CD4-positive, alpha-beta T cell (primary cell): Measurements from ENCODE around the gene SEC16A. TPM values are rescaled to one million over a fixed set of nuclear protein-coding genes. Genes with fewer than 3 reads are reported as not detected.

Experiments
- ATAC-seq: fragments of 200-7000 bp; cut with Tn5 transposase; one replicate; pipeline ENCODE4 v1.10.0; 2022; ENCODE audit warnings: mild to moderate bottlenecking; ENCODE audit not compliant: poor library complexity
- CTCF ChIA-PET: fragments of 350-600 bp; sonication (Branson Sonifier 250); formaldehyde crosslinking; loops from one replicate; lab custom pipeline; 2021; ENCODE audit warnings: antibody characterized with exemption, inconsistent platforms; lab: Charles Lee
- POLR2A ChIA-PET: fragments of 350-600 bp; sonication (Branson Sonifier 250); formaldehyde crosslinking; loops from one replicate; lab custom pipeline; 2021; ENCODE audit warnings: antibody characterized with exemption, inconsistent platforms; lab: Charles Lee
- DNase-seq, 14 experiments: peaks; one replicate each; pipeline ENCODE4 v3.0.0-alpha.2; 2013 to 2020; ENCODE audit warnings: mixed read lengths in 2 of 14
- H3K27ac ChIP-seq, 2 donors: one replicate each; pipeline versions ENCODE4 v1.5.1 to v1.7.0; 2013; ENCODE audit warnings: low read length in 2 of 2, low read depth in 1 of 2, mild to moderate bottlenecking in 1 of 2
- H3K27me3 ChIP-seq, 2 experiments: 1 replicate in 1 of 2; 2 replicates in 1 of 2; pipeline versions ENCODE4 v1.6.1 to v1.7.0; 2013; ENCODE audit warnings: low read length in 2 of 2, control low read depth in 1 of 2, mild to moderate bottlenecking in 1 of 2, moderate library complexity in 1 of 2; ENCODE audit not compliant: insufficient read depth in 2 of 2, control insufficient read depth in 1 of 2
- H3K36me3 ChIP-seq: one replicate; pipeline ENCODE4 v1.6.1; 2013; ENCODE audit warnings: low read length, control low read depth; ENCODE audit not compliant: insufficient read depth
- H3K4me1 ChIP-seq: one replicate; pipeline ENCODE4 v1.6.1; 2013; ENCODE audit warnings: low read length, control low read depth; ENCODE audit not compliant: insufficient read depth
- H3K4me3 ChIP-seq: one replicate; pipeline ENCODE4 v1.5.1; 2013; ENCODE audit warnings: mild to moderate bottlenecking, low read length, moderate library complexity
- H3K9me3 ChIP-seq, 2 experiments: 1 replicate in 1 of 2; 2 replicates in 1 of 2; pipeline versions ENCODE4 v1.6.1 to v1.7.0; 2013; ENCODE audit warnings: low read length in 2 of 2, mild to moderate bottlenecking in 2 of 2, control low read depth in 1 of 2, moderate library complexity in 1 of 2; ENCODE audit not compliant: control insufficient read depth in 1 of 2, insufficient read depth in 1 of 2
- H3K27ac Mint-ChIP-seq: one replicate; pipeline ENCODE4 v1.8.0; 2020; ENCODE audit warnings: mixed read lengths
- H3K27me3 Mint-ChIP-seq: one replicate; pipeline ENCODE4 v1.8.0; 2021; ENCODE audit warnings: mixed read lengths
- H3K36me3 Mint-ChIP-seq: one replicate; pipeline ENCODE4 v1.8.0; 2021; ENCODE audit warnings: low read depth, mixed read lengths
- H3K4me1 Mint-ChIP-seq: one replicate; pipeline ENCODE4 v1.8.0; 2021; ENCODE audit warnings: low read depth, mixed read lengths
- H3K4me3 Mint-ChIP-seq: one replicate; pipeline ENCODE4 v1.8.0; 2020; ENCODE audit warnings: mild to moderate bottlenecking, mixed read lengths
- H3K9me3 Mint-ChIP-seq: one replicate; pipeline ENCODE4 v1.8.0; 2020; ENCODE audit warnings: mixed read lengths
- intact Hi-C, 2 experiments: fragments of 100-400 bp; cut with DNase I in 1 of 2; cut with micrococcal nuclease in 1 of 2; formaldehyde crosslinking; loops; one replicate each; pipeline versions ENCODE4 v1.15.1 to v1.9.0; 2023 to 2025; cut with DNase I, micrococcal nuclease
- total RNA-seq, 174 experiments: library from RNA in 2 of 174; stranded (reverse) in 2 of 174; gene quantifications; one replicate each; pipeline ENCODE4 v1.2.3 and lab custom pipeline; 2021 to 2026
- TF ChIP-seq, protein P1 (sequence below): fragments of 200-600 bp; IDR thresholded peaks from one replicate; pipeline ENCODE4 v1.8.0; 2022; ENCODE audit warnings: antibody characterized with exemption, mild to moderate bottlenecking

Gene SEC16A
- total RNA-seq, 2 experiments from 2014 or later, result 73.0 to 75.0 TPM

DNA sequence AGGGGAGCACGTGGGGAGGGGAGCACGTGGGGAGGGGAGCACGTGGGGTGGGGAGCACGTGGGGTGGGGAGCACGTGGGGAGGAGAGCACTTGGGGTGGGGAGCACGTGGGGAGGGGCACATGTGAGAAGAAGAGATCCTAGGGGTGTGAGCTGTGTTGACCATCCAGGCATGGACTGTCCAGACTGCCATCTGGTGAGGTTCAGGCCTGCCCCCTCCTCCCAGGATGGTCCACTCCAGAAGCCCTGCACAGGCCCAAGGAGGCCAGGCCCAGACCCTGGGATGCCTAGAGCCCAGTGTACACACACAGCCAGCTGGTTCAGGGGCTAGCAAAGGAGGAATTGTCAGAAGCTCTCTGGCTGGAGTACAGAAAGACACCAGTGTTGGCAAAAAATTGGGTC lies 85.2 kb downstream of the SEC16A start:
- H3K4me3 Mint-ChIP-seq, result no peak overlapping the region
- no peaks in the 10 kb centered on the region for H3K9me3 Mint-ChIP-seq
- ChIA-PET POLR2A (no interaction called here), CTCF (interaction anchor here (1.5 kb wide), 1 partner anchor 34 kb away, joined by 7 read pairs; the partner anchor contains the start of gene DNLZ)
- no peak overlapping the region for H3K27ac Mint-ChIP-seq
- H3K4me1 Mint-ChIP-seq, result peaks cover 19% of the 10 kb centered on the region
- TF ChIP-seq, protein P1, sequence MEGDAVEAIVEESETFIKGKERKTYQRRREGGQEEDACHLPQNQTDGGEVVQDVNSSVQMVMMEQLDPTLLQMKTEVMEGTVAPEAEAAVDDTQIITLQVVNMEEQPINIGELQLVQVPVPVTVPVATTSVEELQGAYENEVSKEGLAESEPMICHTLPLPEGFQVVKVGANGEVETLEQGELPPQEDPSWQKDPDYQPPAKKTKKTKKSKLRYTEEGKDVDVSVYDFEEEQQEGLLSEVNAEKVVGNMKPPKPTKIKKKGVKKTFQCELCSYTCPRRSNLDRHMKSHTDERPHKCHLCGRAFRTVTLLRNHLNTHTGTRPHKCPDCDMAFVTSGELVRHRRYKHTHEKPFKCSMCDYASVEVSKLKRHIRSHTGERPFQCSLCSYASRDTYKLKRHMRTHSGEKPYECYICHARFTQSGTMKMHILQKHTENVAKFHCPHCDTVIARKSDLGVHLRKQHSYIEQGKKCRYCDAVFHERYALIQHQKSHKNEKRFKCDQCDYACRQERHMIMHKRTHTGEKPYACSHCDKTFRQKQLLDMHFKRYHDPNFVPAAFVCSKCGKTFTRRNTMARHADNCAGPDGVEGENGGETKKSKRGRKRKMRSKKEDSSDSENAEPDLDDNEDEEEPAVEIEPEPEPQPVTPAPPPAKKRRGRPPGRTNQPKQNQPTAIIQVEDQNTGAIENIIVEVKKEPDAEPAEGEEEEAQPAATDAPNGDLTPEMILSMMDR, result no peak
- Histone ChIP-seq H3K36me3 (peaks cover 58% of the 10 kb centered on the region), H3K27me3 (no peaks in the 10 kb centered on the region), H3K27ac (no peak overlapping the region), H3K4me3 (no peak overlapping the region), H3K4me1 (peaks cover 34% of the 10 kb centered on the region), H3K9me3 (no peaks in the 10 kb centered on the region)
- no peaks in the 10 kb centered on the region for H3K27me3 Mint-ChIP-seq
- no peak for DNase-seq
- intact Hi-C loops, result no loop called here
- peaks cover 21% of the 10 kb centered on the region for H3K36me3 Mint-ChIP-seq
- ATAC-seq, result no peak

DNA sequence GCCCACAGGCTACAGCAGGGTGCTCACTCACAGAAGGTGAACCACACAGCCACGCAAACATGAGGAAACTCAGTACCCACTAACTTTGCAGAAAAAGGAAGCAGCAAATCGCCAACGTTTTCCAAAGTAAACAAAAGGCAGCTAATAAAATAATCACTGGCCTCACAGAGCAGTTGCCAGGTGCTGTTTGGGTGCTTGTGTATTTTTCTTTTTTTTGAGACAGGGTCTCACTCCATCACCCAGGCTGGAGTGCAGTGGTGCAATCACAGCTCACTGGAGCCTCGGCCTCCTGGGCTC lies 86.7 kb downstream of the SEC16A start:
- Mint-ChIP-seq H3K4me1 (peaks cover 13% of the 10 kb centered on the region), H3K9me3 (no peaks in the 10 kb centered on the region), H3K36me3 (peaks cover 33% of the 10 kb centered on the region), H3K4me3 (peak overlapping the region; percentile 60), H3K27ac (no peak overlapping the region), H3K27me3 (no peaks in the 10 kb centered on the region)
- H3K36me3 ChIP-seq, result peaks cover 65% of the 10 kb centered on the region
- ChIA-PET CTCF (interaction anchor here (1.0 kb wide), 1 partner anchor 32 kb away, joined by 4 read pairs; the partner anchor contains the start of gene DNLZ), POLR2A (no interaction called here)
- TF ChIP-seq, protein P1, result no peak
- H3K27ac ChIP-seq, result no peak overlapping the region
- no peaks in the 10 kb centered on the region for H3K27me3 ChIP-seq
- no peaks in the 10 kb centered on the region for H3K9me3 ChIP-seq
- ATAC-seq (no peak), DNase-seq (no peak)
- peaks cover 28% of the 10 kb centered on the region for H3K4me1 ChIP-seq
- intact Hi-C loops, result no loop called here
- H3K4me3 ChIP-seq, result no peak overlapping the region

DNA sequence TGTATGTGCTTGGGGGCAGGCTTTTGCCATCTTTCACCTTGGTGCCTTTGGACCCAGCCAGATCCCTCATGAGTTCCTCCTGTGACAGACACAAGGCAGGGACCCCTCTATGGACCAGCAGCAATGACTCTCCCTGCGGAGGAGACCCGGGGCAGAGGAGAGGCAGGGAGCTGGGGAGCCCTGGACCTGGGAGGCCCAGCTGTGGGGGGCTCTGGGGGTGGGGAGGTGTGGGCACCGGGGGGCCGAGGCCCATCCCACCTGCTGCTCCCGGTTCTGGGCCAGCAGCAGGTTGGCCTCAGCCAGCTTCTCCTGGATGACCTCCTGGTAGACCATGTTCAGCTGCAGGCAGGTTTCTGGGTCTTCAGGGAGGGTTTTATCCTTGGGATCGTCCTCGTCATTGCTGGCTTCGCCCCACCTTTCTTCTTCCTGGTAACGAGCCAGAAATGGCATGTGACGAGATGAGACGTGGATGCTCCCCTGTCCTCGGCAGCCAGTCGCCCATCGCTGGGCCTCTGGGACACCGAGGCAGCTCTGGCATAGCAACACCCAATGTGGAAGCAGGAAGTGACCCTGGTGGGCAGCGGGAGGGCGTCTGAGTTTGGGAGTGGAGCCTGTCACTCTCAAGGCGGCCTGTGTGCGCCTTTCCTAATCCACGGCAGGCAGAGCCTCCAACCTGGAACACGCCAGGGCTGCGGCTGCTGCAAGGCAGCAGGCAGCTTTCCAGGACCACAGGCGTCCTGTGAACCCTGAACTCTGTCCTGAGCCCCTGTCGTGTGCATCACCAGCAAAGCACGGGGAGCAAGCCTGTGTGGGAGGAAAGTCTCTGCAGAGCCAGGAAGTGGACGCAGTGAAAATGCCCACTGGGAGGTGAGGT lies 87.3 kb downstream of the SEC16A start:
- intact Hi-C loops, result no loop called here
- no peak overlapping the region for H3K4me3 ChIP-seq
- DNase-seq (no peak), ATAC-seq (no peak)
- peaks cover 22% of the 10 kb centered on the region for H3K4me1 ChIP-seq
- no peaks in the 10 kb centered on the region for H3K27me3 ChIP-seq
- ChIA-PET POLR2A (no interaction called here), CTCF (no interaction called here)
- Mint-ChIP-seq H3K9me3 (no peaks in the 10 kb centered on the region), H3K27ac (no peak overlapping the region), H3K4me3 (no peak overlapping the region), H3K4me1 (peaks cover 10% of the 10 kb centered on the region), H3K27me3 (no peaks in the 10 kb centered on the region), H3K36me3 (peaks cover 36% of the 10 kb centered on the region)
- TF ChIP-seq, protein P1, result no peak
- H3K27ac ChIP-seq, result no peak overlapping the region
- H3K9me3 ChIP-seq, result no peaks in the 10 kb centered on the region
- peaks cover 67% of the 10 kb centered on the region for H3K36me3 ChIP-seq
